ENCODE data around the gene TRAP1. TPM values are rescaled to one million over a fixed set of nuclear protein-coding genes. Genes with fewer than 3 reads are reported as not detected.

TRAP1 gene
- total RNA-seq, 1 experiment from 2014 or later, result 137 TPM

DNA sequence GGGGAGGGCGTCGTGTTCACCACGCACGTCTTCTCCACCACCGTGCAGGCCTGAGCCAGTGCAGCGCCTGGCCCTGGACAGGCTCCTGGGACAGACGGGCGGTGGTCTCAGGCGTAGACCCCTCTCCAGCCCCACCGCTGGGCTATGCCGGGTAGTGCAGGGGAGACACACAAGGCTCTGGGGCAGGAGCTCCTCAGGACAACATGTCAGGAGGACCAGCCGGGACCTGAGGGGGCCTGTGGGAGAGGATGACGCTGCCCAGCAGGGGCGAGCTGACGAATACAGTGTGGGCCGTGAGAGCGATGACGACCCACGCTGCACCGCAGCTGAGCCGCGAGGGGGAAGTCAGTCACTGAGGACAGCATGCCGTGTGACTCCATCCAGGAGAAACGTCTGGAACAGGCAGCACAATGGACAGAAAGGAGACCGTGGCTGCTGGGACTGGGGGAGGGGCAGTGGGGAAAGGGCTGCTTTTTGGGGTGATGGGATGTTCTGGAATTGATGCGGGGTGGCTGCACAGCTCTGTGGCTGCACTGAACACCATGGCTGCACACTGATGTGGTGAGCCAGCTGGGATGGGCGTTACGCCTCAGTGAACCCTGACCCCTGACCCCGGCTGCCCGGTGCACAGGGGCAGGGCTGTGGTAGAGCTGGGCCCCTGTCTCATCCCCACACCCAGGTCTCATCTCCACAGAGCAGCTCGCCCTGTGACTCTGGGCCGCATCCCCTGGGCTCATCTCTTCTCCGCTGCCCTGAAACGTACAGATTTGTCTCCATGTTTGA lies 42.6 kb downstream of the TRAP1 start:
- H3K4me1 ChIP-seq (ENCODE audit: control insufficient read depth, insufficient read depth, low read length), result no peaks in the 10 kb centered on the region
- H3K4me3 ChIP-seq (ENCODE audit: low read depth in 2 of 2, low read length in 2 of 2), result no peak overlapping the region
- DNase-seq (ENCODE audit: low read depth, low spot score) (no peak), ATAC-seq (no peak)
- H3K36me3 ChIP-seq (ENCODE audit: control insufficient read depth, insufficient read depth, low read length), result peaks cover 6% of the 10 kb centered on the region; the same call in 1 of the 2 replicates
- CTCF ChIA-PET, result interaction anchor here (0.5 kb wide), 1 partner anchor 266 kb away, joined by 3 read pairs; no protein-coding TSS in a partner anchor
- POLR2A ChIA-PET, result no interaction called here
- intact Hi-C loops (cut with micrococcal nuclease; ENCODE audit: unreplicated experiment), result no loop called here
- no peak for TF ChIP-seq POLR2AphosphoS5 (IDR thresholded peaks at IDR 0.05; ENCODE audit: low read depth, low read length)
- TF ChIP-seq CTCF (IDR thresholded peaks at IDR 0.05), result no peak
- TF ChIP-seq REST (IDR thresholded peaks at IDR 0.05; ENCODE audit: insufficient read depth in 1 of 2, low read depth in 2 of 2, low read length in 1 of 2), result no peak
- TF ChIP-seq SIN3A (IDR thresholded peaks at IDR 0.05; ENCODE audit: borderline replicate concordance, insufficient read depth, low read depth, low read length), result no peak
- TF ChIP-seq TCF7L2 (IDR thresholded peaks at IDR 0.05; ENCODE audit: low read depth, low read length), result no peak
- no peak overlapping the region for H3K27ac ChIP-seq (ENCODE audit: low read length)
- no peaks in the 10 kb centered on the region for H3K9me3 ChIP-seq (ENCODE audit: control insufficient read depth, insufficient read depth, low read depth, low read length)
- H3K27me3 ChIP-seq (ENCODE audit: control insufficient read depth, insufficient read depth, low read length), result no peaks in the 10 kb centered on the region
- in situ Hi-C loops (cut with HindIII; ENCODE audit: low pct_unique_long_range_greater_than_20kb, low sequenced_read_pairs), result no loop called here
- no TSS peak for BruUV-seq (replicated peaks)

GRCh38 chr16:3673676-3674377 lies 43.5 kb downstream of the TRAP1 start:
- ATAC-seq (no peak), DNase-seq (ENCODE audit: low read depth, low spot score) (no peak)
- no TSS peak for BruUV-seq (replicated peaks)
- Histone ChIP-seq H3K4me3 (ENCODE audit: low read depth in 2 of 2, low read length in 2 of 2) (no peak overlapping the region), H3K36me3 (ENCODE audit: control insufficient read depth, insufficient read depth, low read length) (peaks cover 4% of the 10 kb centered on the region; the same call in 1 of the 2 replicates), H3K27me3 (ENCODE audit: control insufficient read depth, insufficient read depth, low read length) (no peaks in the 10 kb centered on the region), H3K4me1 (ENCODE audit: control insufficient read depth, insufficient read depth, low read length) (no peaks in the 10 kb centered on the region), H3K9me3 (ENCODE audit: control insufficient read depth, insufficient read depth, low read depth, low read length) (no peaks in the 10 kb centered on the region), H3K27ac (ENCODE audit: low read length) (no peak overlapping the region)
- CTCF ChIA-PET, result interaction anchor here (0.5 kb wide), 1 partner anchor 267 kb away, joined by 3 read pairs; no protein-coding TSS in a partner anchor
- TF ChIP-seq TCF7L2 (IDR thresholded peaks at IDR 0.05; ENCODE audit: low read depth, low read length) (no peak), POLR2AphosphoS5 (IDR thresholded peaks at IDR 0.05; ENCODE audit: low read depth, low read length) (no peak), SIN3A (IDR thresholded peaks at IDR 0.05; ENCODE audit: borderline replicate concordance, insufficient read depth, low read depth, low read length) (no peak), REST (IDR thresholded peaks at IDR 0.05; ENCODE audit: insufficient read depth in 1 of 2, low read depth in 2 of 2, low read length in 1 of 2) (no peak), CTCF (IDR thresholded peaks at IDR 0.05) (no peak)
- intact Hi-C loops (cut with micrococcal nuclease; ENCODE audit: unreplicated experiment), result no loop called here
- POLR2A ChIA-PET, result no interaction called here
- in situ Hi-C loops (cut with HindIII; ENCODE audit: low pct_unique_long_range_greater_than_20kb, low sequenced_read_pairs), result no loop called here

Data from Panc1 (cell line).